Measurements from ENCODE around the gene ANAPC16. TPM values are rescaled to one million over a fixed set of nuclear protein-coding genes. Genes with fewer than 3 reads are reported as not detected.

ANAPC16 gene
- total and polyA plus RNA-seq, 2 experiments from 2014 or later = 69.6 to 97.9 TPM

- H3K9me2 ChIP-seq (ENCODE audit: insufficient read depth) = no peaks in the 10 kb centered on the region
- H3F3A ChIP-seq (ENCODE audit: insufficient read depth) = peaks cover 21% of the 10 kb centered on the region
- DNase-seq = no peak
- no peak overlapping the region for H3K4me2 ChIP-seq (ENCODE audit: unreplicated experiment)
- H3K9ac ChIP-seq = no peak overlapping the region
- H3K27me3 ChIP-seq (replicated peaks; ENCODE audit: insufficient read depth) = no peaks in the 10 kb centered on the region
- WGBS, 2 experiments (ENCODE audit: low coverage in 1 of 2, low lambda C conversion rate in 2 of 2, missing lambda C conversion rate in 2 of 2) = 96 to 98% methylated on average over 5 of the region's 5 CpGs
- no peak overlapping the region for H3K27ac ChIP-seq
- H3K79me2 ChIP-seq (ENCODE audit: insufficient read depth) = peaks cover 19% of the 10 kb centered on the region
- in situ Hi-C loops (cut with MboI) = no loop called here
- peaks cover 8% of the 10 kb centered on the region for H3K4me1 ChIP-seq (ENCODE audit: insufficient read depth)
- no peaks in the 10 kb centered on the region; the same call in 1 of the 2 replicates for H4K20me1 ChIP-seq (ENCODE audit: insufficient read depth)
- no peak overlapping the region for H3K4me3 ChIP-seq
- no peak overlapping the region; the same call in 1 of the 2 replicates for H2AFZ ChIP-seq
- H3K9me3 ChIP-seq (ENCODE audit: low read depth) = no peaks in the 10 kb centered on the region
- TF ChIP-seq EZH2phosphoT487 (IDR thresholded peaks at IDR 0.05; ENCODE audit: insufficient read depth, low read depth) (no peak), EZH2 (IDR thresholded peaks at IDR 0.05; ENCODE audit: insufficient read depth, poor library complexity, severe bottlenecking) (no peak)
- peaks cover 10% of the 10 kb centered on the region for H3K36me3 ChIP-seq (ENCODE audit: low read depth)
Observed at GRCh38 chr10:72270607-72271281, 54.9 kb downstream of the ANAPC16 start.

- no peak for TF ChIP-seq EZH2phosphoT487 (IDR thresholded peaks at IDR 0.05; ENCODE audit: insufficient read depth, low read depth)
- peaks cover 28% of the 10 kb centered on the region for H3K79me2 ChIP-seq (ENCODE audit: insufficient read depth)
- in situ Hi-C loops (cut with MboI) = no loop called here
- peaks cover 42% of the 10 kb centered on the region for H3F3A ChIP-seq (ENCODE audit: insufficient read depth)
- H2AFZ ChIP-seq = peak overlapping the region; percentile 83
- H3K9me3 ChIP-seq (ENCODE audit: low read depth) = no peaks in the 10 kb centered on the region
- H3K9ac ChIP-seq = peak overlapping the region; percentile 90
- peak overlapping the region; percentile 80 for H3K4me2 ChIP-seq (ENCODE audit: unreplicated experiment)
- H4K20me1 ChIP-seq (ENCODE audit: insufficient read depth) = no peaks in the 10 kb centered on the region; the same call in 1 of the 2 replicates
- peak overlapping the region; percentile 91 for H3K27ac ChIP-seq
- no peaks in the 10 kb centered on the region for H3K27me3 ChIP-seq (replicated peaks; ENCODE audit: insufficient read depth)
- WGBS, 2 experiments (ENCODE audit: low coverage in 1 of 2, low lambda C conversion rate in 2 of 2, missing lambda C conversion rate in 2 of 2) = 2 to 3% methylated on average over 28 of the region's 28 CpGs
- DNase-seq = peak; percentile 100
- peaks cover 12% of the 10 kb centered on the region for H3K4me1 ChIP-seq (ENCODE audit: insufficient read depth)
- H3K9me2 ChIP-seq (ENCODE audit: insufficient read depth) = no peaks in the 10 kb centered on the region
- H3K36me3 ChIP-seq (ENCODE audit: low read depth) = peaks cover 15% of the 10 kb centered on the region
- H3K4me3 ChIP-seq = peak overlapping the region; percentile 92
Observed at GRCh38 chr10:72272689-72273409, 57.0 kb downstream of the ANAPC16 start.

- in situ Hi-C loops (cut with MboI) = no loop called here
- H3K27ac ChIP-seq = peak within 1 kb of the TSS; percentile 91
- H3K4me1 ChIP-seq (ENCODE audit: insufficient read depth) = peaks cover 12% of the 10 kb centered on the region
- H3K4me2 ChIP-seq (ENCODE audit: unreplicated experiment) = peak within 1 kb of the TSS; percentile 88
- H4K20me1 ChIP-seq (ENCODE audit: insufficient read depth) = no peaks in the 10 kb centered on the region; the same call in 1 of the 2 replicates
- H3K9me3 ChIP-seq (ENCODE audit: low read depth) = no peaks in the 10 kb centered on the region
- WGBS, 2 experiments (ENCODE audit: low coverage in 1 of 2, low lambda C conversion rate in 2 of 2, missing lambda C conversion rate in 2 of 2) = 0 to 1% methylated on average over 60 to 65 of the region's 67 CpGs
- peaks cover 46% of the 10 kb centered on the region for H3F3A ChIP-seq (ENCODE audit: insufficient read depth)
- H2AFZ ChIP-seq = peak within 1 kb of the TSS; percentile 83
- H3K27me3 ChIP-seq (replicated peaks; ENCODE audit: insufficient read depth) = no peaks in the 10 kb centered on the region
- H3K36me3 ChIP-seq (ENCODE audit: low read depth) = peaks cover 15% of the 10 kb centered on the region
- DNase-seq = peak; percentile 100
- H3K4me3 ChIP-seq = peak within 1 kb of the TSS; percentile 92
- peak within 1 kb of the TSS; percentile 90 for H3K9ac ChIP-seq
- peaks cover 28% of the 10 kb centered on the region for H3K79me2 ChIP-seq (ENCODE audit: insufficient read depth)
- H3K9me2 ChIP-seq (ENCODE audit: insufficient read depth) = no peaks in the 10 kb centered on the region
- TF ChIP-seq EZH2phosphoT487 (IDR thresholded peaks at IDR 0.05; ENCODE audit: insufficient read depth, low read depth) = no peak
- no peak for TF ChIP-seq EZH2 (IDR thresholded peaks at IDR 0.05; ENCODE audit: insufficient read depth, poor library complexity, severe bottlenecking)
Observed at GRCh38 chr10:72273410-72274212, 57.8 kb downstream of the ANAPC16 start, which contains the start of gene DDIT4. TSS of gene DDIT4 (plus strand) at chr10:72273924. CDS start at chr10:72274217, 293 bp downstream.

GRCh38 chr10:72274213-72274729, 58.5 kb downstream of the ANAPC16 start:
- Histone ChIP-seq H3K9ac (peak overlapping the region; percentile 83), H3K79me2 (ENCODE audit: insufficient read depth) (peaks cover 28% of the 10 kb centered on the region), H3K9me3 (ENCODE audit: low read depth) (no peaks in the 10 kb centered on the region), H3K27ac (peak overlapping the region; percentile 65), H3K36me3 (ENCODE audit: low read depth) (peaks cover 15% of the 10 kb centered on the region), H2AFZ (peak overlapping the region; percentile 30; the same call in 1 of the 2 replicates), H4K20me1 (ENCODE audit: insufficient read depth) (no peaks in the 10 kb centered on the region; the same call in 1 of the 2 replicates), H3K9me2 (ENCODE audit: insufficient read depth) (no peaks in the 10 kb centered on the region), H3K4me1 (ENCODE audit: insufficient read depth) (peaks cover 12% of the 10 kb centered on the region), H3K27me3 (replicated peaks; ENCODE audit: insufficient read depth) (no peaks in the 10 kb centered on the region), H3K4me3 (peak overlapping the region; percentile 92), H3F3A (ENCODE audit: insufficient read depth) (peaks cover 47% of the 10 kb centered on the region), H3K4me2 (ENCODE audit: unreplicated experiment) (peak overlapping the region; percentile 88)
- TF ChIP-seq EZH2phosphoT487 (IDR thresholded peaks at IDR 0.05; ENCODE audit: insufficient read depth, low read depth) = no peak
- no peak for TF ChIP-seq EZH2 (IDR thresholded peaks at IDR 0.05; ENCODE audit: insufficient read depth, poor library complexity, severe bottlenecking)
- in situ Hi-C loops (cut with MboI) = no loop called here
- no peak for DNase-seq
- WGBS, 2 experiments (ENCODE audit: low coverage in 1 of 2, low lambda C conversion rate in 2 of 2, missing lambda C conversion rate in 2 of 2) = 2% methylated on average over 38 to 40 of the region's 40 CpGs
